ENCODE measurements around the gene WSCD2. TPM values are rescaled to one million over a fixed set of nuclear protein-coding genes. Genes with fewer than 3 reads are reported as not detected.

WSCD2 gene
- total RNA-seq, 2 experiments from 2014 or later = not detected

DNA sequence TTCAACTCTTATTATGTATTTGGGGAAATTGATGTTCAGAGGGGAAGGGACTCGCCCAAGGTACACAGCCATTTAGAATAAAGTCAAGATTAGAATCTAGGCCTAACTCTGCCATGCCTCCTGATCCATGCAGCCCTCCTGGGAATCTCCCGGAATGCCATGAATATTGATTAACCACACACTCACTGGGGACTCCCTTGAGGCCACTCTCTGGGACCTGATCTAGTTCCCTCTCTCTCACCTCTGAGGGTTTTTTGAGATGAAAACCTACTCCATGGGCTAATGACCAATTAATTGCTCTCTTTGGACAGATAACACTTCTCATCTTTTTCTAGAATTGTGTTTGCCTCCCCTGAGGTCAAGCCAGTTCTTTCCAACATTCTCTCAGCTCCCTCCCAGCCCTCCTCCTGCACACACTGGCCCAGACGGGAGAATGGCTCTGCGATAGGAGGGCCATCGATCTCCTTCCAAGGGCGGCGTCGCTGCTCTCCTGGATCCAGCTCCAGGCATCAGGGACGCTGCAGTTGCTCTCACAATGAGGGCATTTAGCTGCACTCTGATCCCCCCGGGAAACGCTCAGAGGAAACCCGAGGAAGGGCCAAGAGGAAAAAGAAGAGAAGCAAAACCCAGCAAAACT is 22.6 kb downstream of the WSCD2 start:
- POLR2A ChIA-PET = no interaction called here
- CTCF ChIA-PET = no interaction called here

- POLR2A ChIA-PET = no interaction called here
- CTCF ChIA-PET = no interaction called here
These were observed 23.1 kb downstream of the WSCD2 start for GRCh38 chr12:108152170-108152538.

- ChIA-PET CTCF (interaction anchor here (1.4 kb wide), 1 partner anchor 18 kb away, joined by 5 read pairs; no protein-coding TSS in a partner anchor), POLR2A (no interaction called here)
These were observed 27.6 kb downstream of the WSCD2 start for GRCh38 chr12:108156717-108157116.

GRCh38 chr12:108157870-108158459 is 28.9 kb downstream of the WSCD2 start:
- POLR2A ChIA-PET = no interaction called here
- CTCF ChIA-PET = interaction anchor here (1.4 kb wide), 1 partner anchor 19 kb away, joined by 5 read pairs; no protein-coding TSS in a partner anchor

DNA sequence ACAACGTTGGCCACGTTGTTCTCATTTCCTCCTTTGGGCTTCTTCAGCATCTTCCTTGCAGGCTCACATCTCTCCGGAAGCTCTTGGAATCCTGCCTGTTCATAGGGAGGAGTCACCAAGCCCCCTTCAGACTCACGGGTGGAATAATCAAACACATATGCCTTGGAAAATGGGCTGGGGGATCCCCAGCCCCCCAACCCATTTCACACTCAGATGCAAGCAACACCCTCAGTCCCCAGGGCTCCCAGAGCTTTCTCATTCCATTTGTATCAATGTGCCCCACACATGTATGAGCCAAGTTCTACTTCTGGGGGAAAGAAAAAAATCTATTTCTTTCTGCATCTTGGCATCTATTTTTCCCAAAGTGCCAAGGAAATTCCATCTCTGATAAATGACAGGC is 33.1 kb downstream of the WSCD2 start:
- ChIA-PET CTCF (no interaction called here), POLR2A (no interaction called here)

- ChIA-PET POLR2A (no interaction called here), CTCF (no interaction called here)
These were observed 37.4 kb downstream of the WSCD2 start for GRCh38 chr12:108166505-108166904.

GRCh38 chr12:108167974-108168373 is 38.9 kb downstream of the WSCD2 start:
- ChIA-PET POLR2A (no interaction called here), CTCF (no interaction called here)

DNA sequence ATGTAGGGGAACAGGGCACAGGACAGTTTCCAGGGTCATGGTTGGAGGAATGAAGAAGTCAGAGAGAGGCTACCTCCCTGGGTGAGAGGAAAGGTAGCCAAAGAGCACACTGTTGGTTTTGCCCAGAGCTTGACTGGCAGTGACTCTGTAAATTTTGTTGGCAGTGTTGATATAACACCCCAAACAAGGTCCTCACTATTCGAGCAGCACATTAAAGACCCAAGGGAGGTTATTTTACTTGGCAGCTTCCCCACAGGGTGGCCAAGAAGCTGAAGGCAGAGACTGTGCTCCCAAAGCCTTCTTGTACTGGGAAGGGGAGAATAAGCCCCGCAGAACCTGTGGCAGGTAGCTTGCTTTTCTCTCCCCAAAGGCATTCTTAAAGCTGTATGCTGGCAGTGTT is 40.6 kb downstream of the WSCD2 start:
- ChIA-PET CTCF (no interaction called here), POLR2A (no interaction called here)

GRCh38 chr12:108170164-108170563 is 41.1 kb downstream of the WSCD2 start:
- POLR2A ChIA-PET = no interaction called here
- CTCF ChIA-PET = no interaction called here

GRCh38 chr12:108172033-108172432 is 42.9 kb downstream of the WSCD2 start:
- ChIA-PET POLR2A (no interaction called here), CTCF (no interaction called here)

GRCh38 chr12:108173160-108173559 is 44.1 kb downstream of the WSCD2 start:
- CTCF ChIA-PET = no interaction called here

DNA sequence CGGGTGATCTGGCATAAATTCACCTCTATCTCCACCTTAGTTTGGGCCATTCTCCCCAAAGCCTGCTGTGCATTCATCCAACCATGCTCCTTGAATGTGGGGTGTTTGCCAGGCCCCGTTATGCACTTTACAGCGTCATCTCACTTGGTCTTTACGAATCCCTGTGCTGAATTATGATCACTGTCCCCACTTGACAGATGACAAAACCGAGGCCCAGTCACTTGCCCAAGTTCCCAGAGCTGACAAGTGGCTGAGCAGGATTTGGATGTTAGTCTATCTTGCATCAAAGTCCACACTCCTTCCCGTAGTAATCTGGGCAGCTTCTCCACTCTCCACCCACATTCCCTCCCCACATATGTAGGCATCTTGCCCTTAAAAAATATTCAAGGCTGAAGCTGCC is 44.8 kb downstream of the WSCD2 start:
- CTCF ChIA-PET = no interaction called here
- POLR2A ChIA-PET = no interaction called here

More at GRCh38 chr12:108173160-108173559, 44.1 kb downstream of the WSCD2 start:
- POLR2A ChIA-PET = no interaction called here

DNA sequence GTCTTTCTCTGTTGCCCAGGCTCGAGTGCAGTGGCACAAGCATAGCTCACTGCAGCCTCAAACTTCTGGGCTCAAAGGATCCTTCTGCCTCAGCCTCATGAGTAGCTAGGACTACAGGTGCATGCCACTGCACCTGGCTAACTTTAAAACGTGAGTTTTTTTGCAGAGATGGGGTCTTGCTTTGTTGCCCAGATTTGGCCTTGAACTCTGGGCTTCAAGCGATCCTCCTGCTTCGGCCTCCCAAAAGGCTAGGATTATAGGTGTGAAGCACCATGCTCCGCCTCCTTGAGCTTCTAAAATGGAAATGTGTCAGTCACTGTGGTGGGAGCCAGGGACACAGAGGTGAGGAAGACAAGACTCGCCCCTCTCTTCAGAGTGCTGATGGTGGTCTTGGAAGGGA is 45.6 kb downstream of the WSCD2 start:
- POLR2A ChIA-PET = no interaction called here

DNA sequence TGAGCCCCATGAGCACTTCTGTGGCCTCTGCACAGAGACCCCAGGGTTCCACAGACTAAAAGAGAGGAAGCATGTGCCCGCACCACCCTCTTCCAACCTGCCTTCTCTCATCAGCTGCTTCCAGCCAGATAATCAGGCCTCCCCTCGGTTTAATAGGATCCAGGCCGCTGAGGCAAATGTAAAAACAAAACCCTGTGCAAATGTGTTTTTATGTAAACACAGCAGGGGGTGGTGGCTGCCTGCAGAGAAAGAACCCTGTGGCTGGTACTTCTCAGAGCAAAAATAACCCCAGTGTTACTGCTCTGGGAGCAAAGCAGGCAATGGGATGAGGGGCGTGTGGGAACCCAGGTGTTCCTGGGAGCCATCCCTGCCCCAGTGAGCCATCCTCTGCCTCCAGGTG is 46.2 kb downstream of the WSCD2 start:
- ChIA-PET CTCF (no interaction called here), POLR2A (no interaction called here)

More for the DNA sequence above, 45.6 kb downstream of the WSCD2 start:
- CTCF ChIA-PET = no interaction called here

GRCh38 chr12:108176292-108176691 is 47.2 kb downstream of the WSCD2 start:
- ChIA-PET POLR2A (no interaction called here), CTCF (no interaction called here)

DNA sequence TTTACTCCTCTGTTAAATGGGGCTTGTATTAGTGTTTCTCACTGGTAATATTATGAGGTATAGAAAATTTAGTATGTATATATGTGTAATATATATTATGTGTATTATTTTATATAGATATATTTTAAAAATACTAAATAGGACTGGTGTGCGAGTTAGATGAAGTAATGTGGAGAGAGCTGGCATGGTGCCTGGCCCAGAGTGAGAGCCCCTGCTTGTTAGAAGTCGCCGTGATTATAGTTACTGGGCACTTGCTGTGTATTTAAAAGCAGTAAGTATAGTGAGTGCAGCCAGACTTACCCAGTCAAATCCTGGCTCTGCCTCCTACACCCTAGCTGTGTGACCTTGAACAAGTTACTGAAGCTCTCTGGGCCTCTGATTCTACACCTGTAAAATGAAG is 48.0 kb downstream of the WSCD2 start:
- CTCF ChIA-PET = no interaction called here
- POLR2A ChIA-PET = no interaction called here

- ChIA-PET POLR2A (no interaction called here), CTCF (no interaction called here)
These were observed 50.2 kb downstream of the WSCD2 start for GRCh38 chr12:108179305-108179704.

- ChIA-PET POLR2A (no interaction called here), CTCF (no interaction called here)
These were observed 51.4 kb downstream of the WSCD2 start for GRCh38 chr12:108180255-108181094.

GRCh38 chr12:108181095-108181454 is 52.0 kb downstream of the WSCD2 start:
- CTCF ChIA-PET = no interaction called here
- POLR2A ChIA-PET = no interaction called here

DNA sequence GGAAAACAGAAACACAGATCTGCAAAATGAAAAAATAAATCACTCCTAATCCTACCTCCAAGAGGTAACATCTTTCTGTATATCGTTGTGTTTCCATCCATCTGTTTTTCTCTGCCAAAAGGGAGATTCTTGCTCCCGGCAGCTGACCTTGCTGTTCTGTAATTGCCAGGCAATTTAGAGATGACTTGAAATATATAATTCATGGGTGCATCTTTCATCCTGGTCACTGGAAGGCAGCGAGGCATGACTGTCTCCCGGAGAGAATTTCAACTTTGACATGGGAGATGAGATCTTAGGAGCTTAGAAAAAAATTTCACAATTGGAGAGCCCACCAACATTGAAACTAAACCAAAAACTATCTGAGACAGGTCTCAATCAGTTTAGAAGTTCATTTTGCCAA is 53.0 kb downstream of the WSCD2 start:
- ChIA-PET POLR2A (no interaction called here), CTCF (no interaction called here)

DNA sequence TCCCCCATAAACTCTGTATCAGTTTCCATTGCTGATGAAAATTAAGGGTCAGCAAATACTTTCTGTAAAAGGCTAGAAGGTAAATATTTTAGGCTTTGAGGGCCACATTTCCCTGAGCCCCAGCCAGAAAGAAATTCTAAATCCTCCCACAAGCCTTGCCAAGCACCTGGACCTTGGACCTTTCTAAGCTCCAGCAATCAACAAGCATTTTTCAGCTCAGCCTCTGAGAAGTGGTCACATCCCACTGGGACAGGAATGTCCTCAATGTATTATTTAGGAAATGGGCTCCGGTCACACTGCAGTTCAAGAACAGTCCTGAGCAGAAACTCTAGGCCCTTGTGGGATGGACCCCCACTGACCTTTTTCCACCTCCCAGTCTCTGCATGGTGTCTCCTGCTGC is 55.9 kb downstream of the WSCD2 start:
- POLR2A ChIA-PET = no interaction called here
- CTCF ChIA-PET = no interaction called here

- CTCF ChIA-PET = no interaction called here
- POLR2A ChIA-PET = no interaction called here
These were observed 58.7 kb downstream of the WSCD2 start for GRCh38 chr12:108187831-108188230.
